Measurements from ENCODE around the gene TMEM132D.

Gene TMEM132D

GRCh38 chr12:129873111-129873832 is 30.6 kb downstream of the TMEM132D start:
- DNase-seq = no peak

GRCh38 chr12:129871991-129872972 is 31.5 kb downstream of the TMEM132D start:
- no peak for DNase-seq

- no peak for DNase-seq
Measured at GRCh38 chr12:129870796-129871195, 33.0 kb downstream of the TMEM132D start.

GRCh38 chr12:129870136-129870535 is 33.7 kb downstream of the TMEM132D start:
- no peak for DNase-seq

- no peak for DNase-seq
Measured at GRCh38 chr12:129868575-129868974, 35.2 kb downstream of the TMEM132D start.

- no peak for DNase-seq
Measured at GRCh38 chr12:129863938-129864337, 39.9 kb downstream of the TMEM132D start.

- no peak for DNase-seq
Measured at GRCh38 chr12:129862561-129863175, 41.2 kb downstream of the TMEM132D start.

- no peak for DNase-seq
Measured at GRCh38 chr12:129861951-129862350, 41.9 kb downstream of the TMEM132D start.

GRCh38 chr12:129854591-129854990 is 49.2 kb downstream of the TMEM132D start:
- DNase-seq = no peak

- no peak for DNase-seq
Measured at GRCh38 chr12:129851296-129851695, 52.5 kb downstream of the TMEM132D start.

GRCh38 chr12:129848876-129849275 is 54.9 kb downstream of the TMEM132D start:
- no peak for DNase-seq

GRCh38 chr12:129847063-129847462 is 56.8 kb downstream of the TMEM132D start:
- no peak for DNase-seq

GRCh38 chr12:129844662-129845220 is 59.1 kb downstream of the TMEM132D start:
- DNase-seq = no peak

GRCh38 chr12:129841251-129841650 is 62.6 kb downstream of the TMEM132D start:
- no peak for DNase-seq

- DNase-seq = no peak
Measured at GRCh38 chr12:129840145-129840884, 63.5 kb downstream of the TMEM132D start.

- no peak for DNase-seq
Measured at GRCh38 chr12:129839679-129840078, 64.1 kb downstream of the TMEM132D start.

- no peak for DNase-seq
Measured at GRCh38 chr12:129831294-129831693, 72.5 kb downstream of the TMEM132D start.

GRCh38 chr12:129830796-129831195 is 73.0 kb downstream of the TMEM132D start:
- DNase-seq = no peak

- DNase-seq = no peak
Measured at GRCh38 chr12:129827866-129828384, 75.9 kb downstream of the TMEM132D start.

GRCh38 chr12:129827102-129827865 is 76.5 kb downstream of the TMEM132D start:
- DNase-seq = no peak

GRCh38 chr12:129826273-129826672 is 77.6 kb downstream of the TMEM132D start:
- no peak for DNase-seq

Data from NCI-H446 treated with DMSO at 0.1 percent for 48 hours (cell line).